ENCODE data around the gene ALKAL2.

Gene ALKAL2

DNA sequence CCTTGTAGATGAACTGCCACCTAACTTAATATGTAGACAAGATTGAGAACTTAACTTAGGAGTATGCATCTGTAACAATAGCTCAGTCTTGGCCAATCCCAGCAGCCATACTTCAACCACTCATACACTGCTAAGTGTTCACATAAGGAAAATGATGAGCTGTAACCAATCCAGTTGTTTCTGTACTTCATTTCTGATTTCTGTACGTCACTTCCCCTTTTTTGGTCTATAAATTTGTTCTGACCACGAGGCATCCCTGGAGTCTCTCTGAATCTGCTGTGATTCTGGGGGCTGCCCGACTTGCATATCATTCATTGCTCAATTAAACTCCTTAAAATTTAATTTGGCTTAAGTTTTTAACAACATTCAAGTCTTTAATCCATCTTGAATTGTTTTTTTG is 30.5 kb downstream of the ALKAL2 start:
- TF ChIP-seq, protein P1, sequence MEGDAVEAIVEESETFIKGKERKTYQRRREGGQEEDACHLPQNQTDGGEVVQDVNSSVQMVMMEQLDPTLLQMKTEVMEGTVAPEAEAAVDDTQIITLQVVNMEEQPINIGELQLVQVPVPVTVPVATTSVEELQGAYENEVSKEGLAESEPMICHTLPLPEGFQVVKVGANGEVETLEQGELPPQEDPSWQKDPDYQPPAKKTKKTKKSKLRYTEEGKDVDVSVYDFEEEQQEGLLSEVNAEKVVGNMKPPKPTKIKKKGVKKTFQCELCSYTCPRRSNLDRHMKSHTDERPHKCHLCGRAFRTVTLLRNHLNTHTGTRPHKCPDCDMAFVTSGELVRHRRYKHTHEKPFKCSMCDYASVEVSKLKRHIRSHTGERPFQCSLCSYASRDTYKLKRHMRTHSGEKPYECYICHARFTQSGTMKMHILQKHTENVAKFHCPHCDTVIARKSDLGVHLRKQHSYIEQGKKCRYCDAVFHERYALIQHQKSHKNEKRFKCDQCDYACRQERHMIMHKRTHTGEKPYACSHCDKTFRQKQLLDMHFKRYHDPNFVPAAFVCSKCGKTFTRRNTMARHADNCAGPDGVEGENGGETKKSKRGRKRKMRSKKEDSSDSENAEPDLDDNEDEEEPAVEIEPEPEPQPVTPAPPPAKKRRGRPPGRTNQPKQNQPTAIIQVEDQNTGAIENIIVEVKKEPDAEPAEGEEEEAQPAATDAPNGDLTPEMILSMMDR (conservative IDR thresholded peaks at IDR 0.05; ENCODE audit: low read depth, low read length) = no peak
- no peak for DNase-seq (ENCODE audit: low read depth)
- H3K4me3 ChIP-seq (ENCODE audit: low read depth, low read length) = no peak overlapping the region

DNA sequence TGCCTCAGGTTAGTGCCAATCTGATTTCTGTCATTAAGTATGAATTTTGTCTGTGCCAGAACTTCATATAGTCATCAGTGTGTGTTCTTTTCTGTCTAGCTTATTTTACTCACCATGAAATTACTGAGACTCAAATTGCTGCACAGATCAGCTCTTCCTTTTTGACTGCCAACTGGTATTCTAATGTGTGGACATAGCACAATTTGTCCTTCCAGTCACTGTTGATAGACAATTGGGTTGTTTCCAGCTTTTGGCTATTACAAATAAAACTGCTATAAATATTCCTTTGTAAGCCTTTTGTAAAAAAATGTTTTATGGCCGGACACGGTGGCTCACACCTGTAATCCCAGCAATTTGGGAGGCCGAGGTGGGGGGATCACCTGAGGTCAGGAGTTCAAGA is 31.8 kb downstream of the ALKAL2 start:
- no peak for DNase-seq (ENCODE audit: low read depth)
- TF ChIP-seq, protein P1 (conservative IDR thresholded peaks at IDR 0.05; ENCODE audit: low read depth, low read length) = no peak

GRCh38 chr2:255195-255594 is 32.7 kb downstream of the ALKAL2 start:
- no peak for DNase-seq (ENCODE audit: low read depth)
- TF ChIP-seq, protein P1 (conservative IDR thresholded peaks at IDR 0.05; ENCODE audit: low read depth, low read length) = no peak
- no peak overlapping the region for H3K4me3 ChIP-seq (ENCODE audit: low read depth, low read length)

More for the DNA sequence above, 31.8 kb downstream of the ALKAL2 start:
- H3K4me3 ChIP-seq (ENCODE audit: low read depth, low read length) = no peak overlapping the region

DNA sequence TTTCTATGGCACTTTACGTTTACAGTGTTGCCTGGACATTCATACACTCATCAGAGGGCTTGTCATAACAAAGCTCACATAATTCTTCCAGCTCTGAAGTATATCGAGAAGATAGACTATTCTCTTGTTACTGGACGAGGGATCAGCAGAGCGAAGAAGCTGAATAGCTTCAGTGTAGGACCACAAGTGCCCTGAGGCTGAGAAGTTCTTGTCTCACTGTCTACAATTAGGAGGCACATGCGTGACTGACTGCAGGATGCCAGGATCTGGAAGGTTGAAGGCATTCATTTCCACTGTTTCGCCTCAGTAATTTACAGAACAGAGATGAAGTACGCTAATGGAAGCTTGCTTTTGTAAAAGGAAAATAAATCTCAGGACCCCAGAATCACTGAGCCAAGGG is 33.6 kb downstream of the ALKAL2 start:
- DNase-seq (ENCODE audit: low read depth) = no peak
- TF ChIP-seq, protein P1 (conservative IDR thresholded peaks at IDR 0.05; ENCODE audit: low read depth, low read length) = no peak
- no peak overlapping the region for H3K4me3 ChIP-seq (ENCODE audit: low read depth, low read length)

GRCh38 chr2:253202-253638 is 34.7 kb downstream of the ALKAL2 start:
- TF ChIP-seq, protein P1 (conservative IDR thresholded peaks at IDR 0.05; ENCODE audit: low read depth, low read length) = no peak
- H3K4me3 ChIP-seq (ENCODE audit: low read depth, low read length) = no peak overlapping the region
- DNase-seq (ENCODE audit: low read depth) = no peak

DNA sequence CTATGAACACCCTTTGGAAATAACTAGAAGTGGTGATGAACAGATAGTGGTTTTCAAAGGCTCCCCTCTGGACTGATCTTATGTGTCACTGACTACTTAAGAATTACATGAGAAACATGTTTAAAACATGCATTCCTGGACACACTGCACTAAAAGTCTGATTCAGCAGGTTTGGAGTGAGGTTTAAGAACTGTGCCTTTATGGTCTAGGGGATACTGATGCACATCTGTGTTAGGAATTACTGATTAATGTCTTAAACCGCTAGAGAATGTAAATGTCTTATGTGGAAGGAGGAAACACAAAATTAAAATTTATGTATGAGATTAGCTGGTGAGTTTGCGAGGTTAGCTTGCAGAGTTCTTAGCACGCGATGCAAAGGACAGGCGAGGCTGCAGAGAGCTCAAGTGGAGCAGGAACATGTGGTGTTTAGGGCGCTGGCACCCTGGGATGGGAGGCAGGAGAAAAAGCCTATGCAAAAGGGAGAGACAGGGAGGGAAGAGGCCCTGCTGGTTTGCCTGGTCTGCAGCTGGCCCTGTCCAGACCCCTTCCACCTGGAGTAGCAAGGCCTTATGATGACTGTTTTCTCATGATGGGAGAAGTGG is 35.8 kb downstream of the ALKAL2 start:
- TF ChIP-seq, protein P1 (conservative IDR thresholded peaks at IDR 0.05; ENCODE audit: low read depth, low read length) = no peak
- DNase-seq (ENCODE audit: low read depth) = no peak

GRCh38 chr2:249538-250042 is 38.3 kb downstream of the ALKAL2 start:
- TF ChIP-seq, protein P1 (conservative IDR thresholded peaks at IDR 0.05; ENCODE audit: low read depth, low read length) = no peak
- no peak overlapping the region for H3K4me3 ChIP-seq (ENCODE audit: low read depth, low read length)
- DNase-seq (ENCODE audit: low read depth) = no peak

More for the DNA sequence above, 35.8 kb downstream of the ALKAL2 start:
- H3K4me3 ChIP-seq (ENCODE audit: low read depth, low read length) = no peak overlapping the region

Measured in choroid plexus epithelial cell (primary cell).